HL-60 (cell line): ENCODE data around the gene SCYGR5.

Source experiments
- CTCF ChIP-seq: IDR thresholded peaks from one replicate; pipeline ENCODE4 v1.5.1; 2011; ENCODE audit warnings: low read length, control low read depth, inconsistent platforms; ENCODE audit not compliant: insufficient read depth
- POLR2AphosphoS5 ChIP-seq: IDR thresholded peaks from 2 replicates; pipeline ENCODE4 v1.6.1; 2012; ENCODE audit warnings: low read depth

GRCh38 chr2:227710986-227711385 is 44.4 kb downstream of the SCYGR5 start:
- TF ChIP-seq CTCF (no peak), POLR2AphosphoS5 (no peak)
